K562 (cell line): ENCODE measurements around the gene TTLL10. TPM values are rescaled to one million over a fixed set of nuclear protein-coding genes. Genes with fewer than 3 reads are reported as not detected.

Source experiments
- ATAC-seq: fragments of 200-7000 bp; cut with Tn5 transposase; 3 replicates; pipeline ENCODE4 v1.9.1; 2020; ENCODE audit warnings: moderate library complexity
- BruUV-seq: library from RNA; stranded (reverse); fragments of 400-500 nt; replicated peaks from 2 replicates; lab custom pipeline; 2021; lab: Mats Ljungman, UMichigan
- CTCF ChIA-PET: fragments of 300-600 bp; formaldehyde crosslinking; extraction: SDS; loops from one replicate; lab custom pipeline; 2021; ENCODE audit warnings: low intra/inter-chr PET ratio; lab: Yijun Ruan, JAX
- POLR2A ChIA-PET: fragments of 300-600, 350-650 bp; sonication (Branson Sonifier 250); formaldehyde crosslinking; extraction: SDS; loops from one replicate; lab custom pipeline; 2021; ENCODE audit warnings: antibody characterized with exemption, inconsistent platforms; lab: Yijun Ruan, JAX
- DNase-seq, 4 experiments: peaks; one replicate each; pipeline versions ENCODE4 v3.0.0 to v3.0.0-alpha.2; 2011 to 2018; ENCODE audit warnings: low spot score in 3 of 4, mixed read lengths in 3 of 4; ENCODE audit errors: extremely low read depth in 1 of 4
- FAIRE-seq: peaks from 2 replicates; lab custom pipeline; 2011; peaks lifted over from hg19 to GRCh38; lab: Jason Lieb, UNC
- H2AFZ ChIP-seq: 2 replicates; pipeline ENCODE4 v1.6.0; 2011; ENCODE audit warnings: low read depth, low read length, control low read depth, inconsistent platforms
- H3K27ac ChIP-seq: fragments of 200-600 bp; 3 replicates; pipeline ENCODE4 v1.8.0; 2011; ENCODE audit warnings: low read depth, mild to moderate bottlenecking, control low read depth, inconsistent platforms, low read length, moderate library complexity, mixed read lengths; ENCODE audit errors: extremely low read depth
- H3K27me3 ChIP-seq, 2 experiments: fragments of 300-600 bp in 1 of 2; 2 replicates in 1 of 2; 3 replicates in 1 of 2; pipeline versions ENCODE4 v1.6.0 to v1.8.0; 2011; ENCODE audit warnings: inconsistent platforms in 2 of 2, low read length in 2 of 2, mild to moderate bottlenecking in 1 of 2, mixed read lengths in 1 of 2, moderate library complexity in 1 of 2; ENCODE audit not compliant: control insufficient read depth in 2 of 2, insufficient read depth in 2 of 2
- H3K36me3 ChIP-seq: fragments of 300-600 bp; 3 replicates; pipeline ENCODE4 v1.8.0; 2011; ENCODE audit warnings: mild to moderate bottlenecking, low read length, inconsistent platforms; ENCODE audit not compliant: control insufficient read depth, insufficient read depth
- H3K4me1 ChIP-seq, 2 experiments: fragments of 200-600 bp in 1 of 2; replicated peaks in 1 of 2; 2 replicates in 1 of 2; 3 replicates in 1 of 2; pipeline versions ENCODE4 v1.5.1 to v1.8.0; 2011; ENCODE audit warnings: inconsistent platforms in 2 of 2, low read length in 2 of 2, mild to moderate bottlenecking in 1 of 2, mixed read lengths in 1 of 2, moderate library complexity in 1 of 2; ENCODE audit not compliant: control insufficient read depth in 2 of 2, insufficient read depth in 2 of 2
- H3K4me2 ChIP-seq: 2 replicates; pipeline ENCODE4 v1.6.1; 2011; ENCODE audit warnings: low read length, control low read depth, inconsistent platforms, mixed read lengths; ENCODE audit not compliant: insufficient read depth
- H3K4me3 ChIP-seq: fragments of 200-600 bp; sonication (generic), shearing (Covaris generic); 2 replicates; pipeline ENCODE4 v1.5.1; 2016; ENCODE audit warnings: control low read depth, inconsistent platforms
- H3K79me2 ChIP-seq: fragments of 200-600 bp; 3 replicates; pipeline ENCODE4 v1.8.0; 2011; ENCODE audit warnings: low read length, inconsistent platforms; ENCODE audit not compliant: control insufficient read depth, insufficient read depth
- H3K9ac ChIP-seq, 2 experiments: 2 replicates each; pipeline versions ENCODE4 v1.6.0 to v1.6.1; 2011; ENCODE audit warnings: low read depth in 2 of 2, low read length in 2 of 2, control low read depth in 1 of 2, inconsistent platforms in 1 of 2, mild to moderate bottlenecking in 1 of 2, mixed read lengths in 1 of 2; ENCODE audit not compliant: insufficient read depth in 1 of 2
- H3K9me1 ChIP-seq: one replicate; pipeline ENCODE4 v1.6.0; 2011; ENCODE audit warnings: inconsistent platforms, mild to moderate bottlenecking, low read length, moderate library complexity; ENCODE audit not compliant: control insufficient read depth, insufficient read depth
- H3K9me3 ChIP-seq: replicated peaks from 2 replicates; pipeline ENCODE4 v1.5.1; 2011; ENCODE audit warnings: low read depth, low read length, inconsistent platforms; ENCODE audit not compliant: control insufficient read depth, insufficient read depth
- H4K20me1 ChIP-seq: replicated peaks from 2 replicates; pipeline ENCODE4 v1.6.1; 2011; ENCODE audit warnings: low read length, inconsistent platforms, mixed read lengths; ENCODE audit not compliant: control insufficient read depth, insufficient read depth
- EGR1 ChIP-seq: fragments of 450-650 bp; conservative IDR thresholded peaks from 2 replicates; pipeline ENCODE4 v1.6.1; 2017; ENCODE audit warnings: mild to moderate bottlenecking
- HLTF ChIP-seq: fragments of 450-650 bp; IDR thresholded peaks from 2 replicates; pipeline ENCODE4 v1.6.1; 2016
- L3MBTL2 ChIP-seq: fragments of 450-650 bp; IDR thresholded peaks from 2 replicates; pipeline ENCODE4 v1.6.1; 2016; ENCODE audit warnings: mild to moderate bottlenecking, moderate library complexity
- NRF1 ChIP-seq, 2 experiments: fragments of 450-650 bp; IDR thresholded peaks in 1 of 2; conservative IDR thresholded peaks in 1 of 2; 2 replicates each; pipeline ENCODE4 v1.6.1; 2014; ENCODE audit warnings: mild to moderate bottlenecking in 2 of 2
- OTX1 ChIP-seq: fragments of 450-650 bp; formaldehyde crosslinking; IDR thresholded peaks from 2 replicates; pipeline ENCODE4 v1.4.0; 2022; ENCODE audit warnings: mild to moderate bottlenecking
- SAFB ChIP-seq: fragments of 200-400 bp; formaldehyde crosslinking; IDR thresholded peaks from 2 replicates; pipeline ENCODE4 v1.6.1; 2017; ENCODE audit warnings: low read depth, low read length, borderline replicate concordance
- TAF15 ChIP-seq: fragments of 200-400 bp; formaldehyde crosslinking; IDR thresholded peaks from 2 replicates; pipeline ENCODE4 v1.6.1; 2017; ENCODE audit warnings: mild to moderate bottlenecking, low read depth, low read length, moderate library complexity
- TBL1XR1 ChIP-seq, 2 experiments: IDR thresholded peaks; 2 replicates each; pipeline ENCODE4 v1.6.1; 2012; ENCODE audit warnings: improper control_type of control experiment in 2 of 2, low read length in 2 of 2, mild to moderate bottlenecking in 1 of 2
- ZNF583 ChIP-seq: fragments of 250-450 bp; sonication (Bioruptor Pico); IDR thresholded peaks from 2 replicates; pipeline ENCODE4 v1.4.0; 2020
- WGBS: fragments of 100-300 bp; shearing (Covaris generic); methylation state at CpG from one replicate; pipeline ENCODE4 v1.1.6; 2016; ENCODE audit warnings: low coverage, mixed read lengths; ENCODE audit not compliant: insufficient coverage; ENCODE audit errors: missing lambda C conversion rate; 5-methylcytosine and 5-hydroxymethylcytosine counted together
- in situ Hi-C: fragments of 300-500 bp; cut with MboI; formaldehyde crosslinking; loops from 4 replicates; pipeline ENCODE4 v1.15.0; 2018; ENCODE audit warnings: inconsistent platforms, mixed read lengths
- intact Hi-C: fragments of 100-400 bp; cut with micrococcal nuclease; formaldehyde crosslinking; loops from 2 replicates; pipeline ENCODE4 v1.14.2; 2022
- polyA plus RNA-seq, 8 experiments: library from polyadenylated mRNA; depleted of rRNA in 4 of 8; stranded (reverse) in 5 of 8; unstranded in 3 of 8; fragments of >200 nt; fragmentation: Nextera tagmentation in 2 of 8; fragmentation: Illumina TruSeq in 1 of 8; extraction: Ambion mirVana in 2 of 8; extraction: Trizol in 1 of 8; gene quantifications; 2 replicates each; pipeline versions ENCODE4 v1.2.1 to v1.2.3, GENCODE V29; 2011 to 2014; ENCODE audit warnings: inconsistent platforms in 1 of 8, missing spikeins in 1 of 8
- total RNA-seq, 7 experiments: library from RNA; depleted of rRNA in 6 of 7; stranded (reverse); fragments of >200 nt in 6 of 7; fragmentation: Illumina TruSeq in 2 of 7; extraction: Trizol in 2 of 7; gene quantifications; 2 replicates each; pipeline versions ENCODE4 v1.2.1 to v1.2.3, GENCODE V29; 2011 to 2021; ENCODE audit warnings: low replicate concordance in 1 of 7
- TF ChIP-seq, protein P1 (sequence below), 2 experiments: IDR thresholded peaks; 2 replicates each; pipeline ENCODE4 v1.6.1; 2011; ENCODE audit warnings: borderline replicate concordance in 1 of 2, control low read depth in 1 of 2, low read depth in 1 of 2, low read length in 1 of 2, mild to moderate bottlenecking in 1 of 2, mixed read lengths in 1 of 2, moderate library complexity in 1 of 2; ENCODE audit not compliant: insufficient read depth in 1 of 2, insufficient read length in 1 of 2, poor library complexity in 1 of 2, severe bottlenecking in 1 of 2; ENCODE audit errors: extremely low read depth in 1 of 2
- TF ChIP-seq, protein P2 (sequence below): fragments of 450-650 bp; IDR thresholded peaks from 2 replicates; pipeline ENCODE4 v1.7.1; 2018; ENCODE audit warnings: mild to moderate bottlenecking, low read depth; ENCODE audit not compliant: partially characterized antibody
- TF ChIP-seq, protein P3 (sequence below): sonication (generic); formaldehyde crosslinking; IDR thresholded peaks from 2 replicates; pipeline ENCODE4 v1.4.0; 2020; ENCODE audit warnings: mild to moderate bottlenecking, missing genetic modification reagents
- TF ChIP-seq, protein P4 (sequence below): fragments of 450-650 bp; formaldehyde crosslinking; IDR thresholded peaks from 2 replicates; pipeline ENCODE4 v1.4.0; 2020; ENCODE audit warnings: mild to moderate bottlenecking, moderate library complexity

The TTLL10 gene
- total and polyA plus RNA-seq, 9 of the 15 experiments (the other 6 are each of a cell fraction or from before 2014, with no cell fraction given), result not detected

DNA sequence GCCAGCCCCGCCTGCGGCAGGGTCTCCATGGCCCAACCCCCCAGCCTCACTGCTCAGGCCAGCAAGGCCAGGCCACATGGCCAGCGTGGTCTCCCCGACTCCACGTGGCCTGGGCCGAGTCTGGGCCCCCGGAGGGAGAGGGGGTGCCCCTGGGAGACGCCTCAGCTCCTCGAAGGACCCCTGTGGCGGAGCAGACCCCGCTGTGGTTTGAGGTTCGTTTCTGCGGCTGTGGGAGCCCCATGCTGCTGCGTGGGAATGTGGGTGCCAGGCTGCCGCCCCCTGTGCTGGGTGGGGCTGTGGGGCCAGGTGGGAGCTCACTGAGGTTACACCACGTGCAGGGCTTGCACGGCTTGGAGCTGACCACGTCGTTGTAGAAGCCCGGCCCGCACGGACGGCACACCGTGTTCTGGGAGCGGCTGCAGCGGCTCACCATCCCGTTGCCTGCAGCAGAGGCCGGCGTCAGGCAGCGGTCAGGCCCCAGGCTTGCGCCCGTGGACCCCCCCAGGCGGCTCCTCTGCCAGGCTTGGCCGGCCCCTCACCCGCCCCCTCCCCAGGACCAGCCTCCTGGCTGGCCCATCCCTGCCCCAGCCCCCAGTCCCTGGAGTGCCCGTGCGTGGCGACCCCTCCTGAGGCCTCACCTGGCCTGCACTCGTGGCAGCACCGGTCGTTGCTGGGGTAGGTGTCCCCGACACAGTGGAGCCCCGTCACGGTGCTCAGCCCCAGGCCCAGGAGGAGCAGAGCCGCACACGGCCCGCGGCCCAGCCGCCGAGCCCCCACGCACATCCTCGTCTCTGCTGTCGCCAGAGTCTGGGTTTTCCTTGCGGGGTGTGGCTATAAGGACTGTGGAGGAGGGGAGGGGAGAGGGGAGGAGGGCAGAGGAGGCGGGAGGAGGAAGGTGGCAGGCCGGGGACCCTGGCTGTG lies 39.9 kb downstream of the TTLL10 start, which contains the start of gene TNFRSF4:
TNFRSF4 (minus strand) TSS at position 809 of the 921 bp plus-strand sequence; CDS start at position 783, 26 bp downstream.
- no peaks in the 10 kb centered on the region for H3K27me3 ChIP-seq
- H3K9me1 ChIP-seq, result no peaks in the 10 kb centered on the region
- DNase-seq (peak in 1 of 4 experiments; percentile 44), FAIRE-seq (no peak), ATAC-seq (peak; percentile 45)
- no peaks in the 10 kb centered on the region; the same call in 1 of the 2 replicates for H4K20me1 ChIP-seq
- ChIA-PET POLR2A (interaction anchor here (0.5 to 1.1 kb wide), 5 partner anchors 10 to 140 kb away, joined by 3 to 6 read pairs (median 4); partner anchors contain the start of gene SDF4), CTCF (no interaction called here)
- H3K4me3 ChIP-seq, result no peak within 1 kb of the TSS
- H3K36me3 ChIP-seq, result peaks cover 30% of the 10 kb centered on the region; the same call in 2 of the 3 replicates
- peaks cover 8 to 88% of the 10 kb centered on the region in 2 experiments; a peak in 4 of 5 replicates for H3K4me1 ChIP-seq
- intact Hi-C loops, result no loop called here
- no peaks in the 10 kb centered on the region for H3K79me2 ChIP-seq
- H3K27ac ChIP-seq, result no peak within 1 kb of the TSS
- BruUV-seq, result no TSS peak
- H3K4me2 ChIP-seq, result no peak within 1 kb of the TSS
- 43% methylated on average over 47 of the region's 56 CpGs for WGBS
- peak within 1 kb of the TSS; percentile 12; the same call in 1 of the 2 replicates for H2AFZ ChIP-seq
- in situ Hi-C loops, result no loop called here
- H3K9ac ChIP-seq, result peak within 1 kb of the TSS in 1 of 2 experiments; percentile 43; a peak in 1 of 4 replicates
- no peaks in the 10 kb centered on the region for H3K9me3 ChIP-seq
- TF ChIP-seq, protein P1, sequence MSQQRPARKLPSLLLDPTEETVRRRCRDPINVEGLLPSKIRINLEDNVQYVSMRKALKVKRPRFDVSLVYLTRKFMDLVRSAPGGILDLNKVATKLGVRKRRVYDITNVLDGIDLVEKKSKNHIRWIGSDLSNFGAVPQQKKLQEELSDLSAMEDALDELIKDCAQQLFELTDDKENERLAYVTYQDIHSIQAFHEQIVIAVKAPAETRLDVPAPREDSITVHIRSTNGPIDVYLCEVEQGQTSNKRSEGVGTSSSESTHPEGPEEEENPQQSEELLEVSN (IDR thresholded peaks at IDR 0.05; ENCODE audit: borderline replicate concordance in 1 of 2, extremely low read depth in 1 of 2, insufficient read depth in 1 of 2, insufficient read length in 1 of 2, low read depth in 1 of 2, low read length in 1 of 2, poor library complexity in 1 of 2, severe bottlenecking in 1 of 2), result peak in 1 of 2 experiments; percentile 44
- no peak for TF ChIP-seq TAF15
- 0 out of 2 replicates have a peak, but pooled peaks have one; percentile 8 for TF ChIP-seq SAFB
- TF ChIP-seq OTX1 (CRISPR knock-in tag), result no peak
- no peak for TF ChIP-seq NRF1 (conservative IDR thresholded peaks at IDR 0.05 in 1 of 2, IDR thresholded peaks at IDR 0.05 in 1 of 2)
- TF ChIP-seq HLTF, result no peak
- TF ChIP-seq, protein P2, sequence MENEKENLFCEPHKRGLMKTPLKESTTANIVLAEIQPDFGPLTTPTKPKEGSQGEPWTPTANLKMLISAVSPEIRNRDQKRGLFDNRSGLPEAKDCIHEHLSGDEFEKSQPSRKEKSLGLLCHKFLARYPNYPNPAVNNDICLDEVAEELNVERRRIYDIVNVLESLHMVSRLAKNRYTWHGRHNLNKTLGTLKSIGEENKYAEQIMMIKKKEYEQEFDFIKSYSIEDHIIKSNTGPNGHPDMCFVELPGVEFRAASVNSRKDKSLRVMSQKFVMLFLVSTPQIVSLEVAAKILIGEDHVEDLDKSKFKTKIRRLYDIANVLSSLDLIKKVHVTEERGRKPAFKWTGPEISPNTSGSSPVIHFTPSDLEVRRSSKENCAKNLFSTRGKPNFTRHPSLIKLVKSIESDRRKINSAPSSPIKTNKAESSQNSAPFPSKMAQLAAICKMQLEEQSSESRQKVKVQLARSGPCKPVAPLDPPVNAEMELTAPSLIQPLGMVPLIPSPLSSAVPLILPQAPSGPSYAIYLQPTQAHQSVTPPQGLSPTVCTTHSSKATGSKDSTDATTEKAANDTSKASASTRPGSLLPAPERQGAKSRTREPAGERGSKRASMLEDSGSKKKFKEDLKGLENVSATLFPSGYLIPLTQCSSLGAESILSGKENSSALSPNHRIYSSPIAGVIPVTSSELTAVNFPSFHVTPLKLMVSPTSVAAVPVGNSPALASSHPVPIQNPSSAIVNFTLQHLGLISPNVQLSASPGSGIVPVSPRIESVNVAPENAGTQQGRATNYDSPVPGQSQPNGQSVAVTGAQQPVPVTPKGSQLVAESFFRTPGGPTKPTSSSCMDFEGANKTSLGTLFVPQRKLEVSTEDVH, result no peak
- no peak for TF ChIP-seq TBL1XR1 (IDR thresholded peaks at IDR 0.05; ENCODE audit: low read length in 2 of 2)
- TF ChIP-seq ZNF583 (CRISPR knock-in tag), result no peak
- TF ChIP-seq L3MBTL2, result 0 out of 2 replicates have a peak, but pooled peaks have one; percentile 14
- TF ChIP-seq, protein P3, sequence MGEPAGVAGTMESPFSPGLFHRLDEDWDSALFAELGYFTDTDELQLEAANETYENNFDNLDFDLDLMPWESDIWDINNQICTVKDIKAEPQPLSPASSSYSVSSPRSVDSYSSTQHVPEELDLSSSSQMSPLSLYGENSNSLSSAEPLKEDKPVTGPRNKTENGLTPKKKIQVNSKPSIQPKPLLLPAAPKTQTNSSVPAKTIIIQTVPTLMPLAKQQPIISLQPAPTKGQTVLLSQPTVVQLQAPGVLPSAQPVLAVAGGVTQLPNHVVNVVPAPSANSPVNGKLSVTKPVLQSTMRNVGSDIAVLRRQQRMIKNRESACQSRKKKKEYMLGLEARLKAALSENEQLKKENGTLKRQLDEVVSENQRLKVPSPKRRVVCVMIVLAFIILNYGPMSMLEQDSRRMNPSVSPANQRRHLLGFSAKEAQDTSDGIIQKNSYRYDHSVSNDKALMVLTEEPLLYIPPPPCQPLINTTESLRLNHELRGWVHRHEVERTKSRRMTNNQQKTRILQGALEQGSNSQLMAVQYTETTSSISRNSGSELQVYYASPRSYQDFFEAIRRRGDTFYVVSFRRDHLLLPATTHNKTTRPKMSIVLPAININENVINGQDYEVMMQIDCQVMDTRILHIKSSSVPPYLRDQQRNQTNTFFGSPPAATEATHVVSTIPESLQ (CRISPR knock-in tag), result no peak
- 0 out of 2 replicates have a peak, but pooled peaks have one; percentile 12 for TF ChIP-seq EGR1
- TF ChIP-seq, protein P4, sequence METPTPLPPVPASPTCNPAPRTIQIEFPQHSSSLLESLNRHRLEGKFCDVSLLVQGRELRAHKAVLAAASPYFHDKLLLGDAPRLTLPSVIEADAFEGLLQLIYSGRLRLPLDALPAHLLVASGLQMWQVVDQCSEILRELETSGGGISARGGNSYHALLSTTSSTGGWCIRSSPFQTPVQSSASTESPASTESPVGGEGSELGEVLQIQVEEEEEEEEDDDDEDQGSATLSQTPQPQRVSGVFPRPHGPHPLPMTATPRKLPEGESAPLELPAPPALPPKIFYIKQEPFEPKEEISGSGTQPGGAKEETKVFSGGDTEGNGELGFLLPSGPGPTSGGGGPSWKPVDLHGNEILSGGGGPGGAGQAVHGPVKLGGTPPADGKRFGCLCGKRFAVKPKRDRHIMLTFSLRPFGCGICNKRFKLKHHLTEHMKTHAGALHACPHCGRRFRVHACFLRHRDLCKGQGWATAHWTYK, result 0 out of 2 replicates have a peak, but pooled peaks have one; percentile 40
